SU-DHL-6 (cell line): ENCODE results near the gene KLF2.

ENCODE experiments used
- H2AFZ ChIP-seq: fragments of 200-600 bp; sonication (generic); 2 replicates; pipeline ENCODE4 v1.6.1; 2014; ENCODE audit warnings: low read depth, mild to moderate bottlenecking, moderate library complexity, mixed read lengths, antibody characterized with exemption, low read length; ENCODE audit not compliant: severe bottlenecking
- H3F3A ChIP-seq: fragments of 200-600 bp; shearing (Covaris generic); 2 replicates; pipeline ENCODE4 v1.6.0; 2016; ENCODE audit warnings: antibody characterized with exemption, mild to moderate bottlenecking; ENCODE audit not compliant: insufficient read depth
- H3K27ac ChIP-seq: fragments of 200-600 bp; sonication (generic); 2 replicates; pipeline ENCODE4 v1.5.1; 2016; ENCODE audit warnings: low read depth, mild to moderate bottlenecking, low read length, moderate library complexity, mixed read lengths
- H3K27me3 ChIP-seq: fragments of 200-600 bp; sonication (generic), shearing (Covaris generic); 2 replicates; pipeline ENCODE4 v1.6.0; 2014; ENCODE audit warnings: mild to moderate bottlenecking, low read length
- H3K36me3 ChIP-seq: fragments of 200-600 bp; sonication (generic); 2 replicates; pipeline ENCODE4 v1.6.1; 2014; ENCODE audit warnings: mild to moderate bottlenecking, low read length, mixed read lengths
- H3K4me2 ChIP-seq: fragments of 300-600, 200-600 bp; shearing (Covaris generic), sonication (generic); 2 replicates; pipeline ENCODE4 v1.6.0; 2014; ENCODE audit warnings: low read length, low read depth, mild to moderate bottlenecking; ENCODE audit not compliant: poor library complexity, severe bottlenecking
- H3K4me3 ChIP-seq: fragments of 200-600 bp; sonication (generic); 2 replicates; pipeline ENCODE4 v1.5.1; 2014; ENCODE audit warnings: antibody characterized with exemption, low read length, mild to moderate bottlenecking, mixed read lengths; ENCODE audit not compliant: insufficient read depth, poor library complexity, severe bottlenecking
- H3K79me2 ChIP-seq: fragments of 200-600 bp; sonication (generic); 2 replicates; pipeline ENCODE4 v1.6.1; 2014; ENCODE audit warnings: mild to moderate bottlenecking, low read length, moderate library complexity; ENCODE audit not compliant: insufficient read depth
- H3K9ac ChIP-seq: fragments of 200-600 bp; sonication (generic); 2 replicates; pipeline ENCODE4 v1.7.0; 2014; ENCODE audit warnings: mild to moderate bottlenecking, low read length
- H3K9me2 ChIP-seq: fragments of 200-600 bp; sonication (generic); replicated peaks from 2 replicates; pipeline ENCODE4 v1.6.1; 2014; ENCODE audit warnings: low read length; ENCODE audit not compliant: insufficient read depth
- H3K9me3 ChIP-seq: fragments of 200-600 bp; sonication (generic); 2 replicates; pipeline ENCODE4 v1.6.1; 2014; ENCODE audit warnings: low read length, mixed read lengths; ENCODE audit not compliant: insufficient read depth
- H4K20me1 ChIP-seq: fragments of 200-600 bp; sonication (generic); 2 replicates; pipeline ENCODE4 v1.6.1; 2014; ENCODE audit warnings: low read depth, mild to moderate bottlenecking, antibody characterized with exemption, low read length, moderate library complexity, mixed read lengths
- EZH2phosphoT487 ChIP-seq: fragments of 200-600 bp; sonication (generic), shearing (Covaris generic); conservative IDR thresholded peaks from 2 replicates; pipeline ENCODE4 v1.6.1; 2018; ENCODE audit warnings: mild to moderate bottlenecking, antibody characterized with exemption, low read length, moderate library complexity, mixed read lengths
- TF ChIP-seq, protein P1 (sequence below): fragments of 200-600 bp; sonication (generic); IDR thresholded peaks from one replicate; pipeline ENCODE4 v1.5.1; 2017; ENCODE audit warnings: antibody characterized with exemption, mild to moderate bottlenecking, low read length, moderate library complexity; ENCODE audit not compliant: insufficient read depth, poor library complexity, severe bottlenecking

Gene KLF2

DNA sequence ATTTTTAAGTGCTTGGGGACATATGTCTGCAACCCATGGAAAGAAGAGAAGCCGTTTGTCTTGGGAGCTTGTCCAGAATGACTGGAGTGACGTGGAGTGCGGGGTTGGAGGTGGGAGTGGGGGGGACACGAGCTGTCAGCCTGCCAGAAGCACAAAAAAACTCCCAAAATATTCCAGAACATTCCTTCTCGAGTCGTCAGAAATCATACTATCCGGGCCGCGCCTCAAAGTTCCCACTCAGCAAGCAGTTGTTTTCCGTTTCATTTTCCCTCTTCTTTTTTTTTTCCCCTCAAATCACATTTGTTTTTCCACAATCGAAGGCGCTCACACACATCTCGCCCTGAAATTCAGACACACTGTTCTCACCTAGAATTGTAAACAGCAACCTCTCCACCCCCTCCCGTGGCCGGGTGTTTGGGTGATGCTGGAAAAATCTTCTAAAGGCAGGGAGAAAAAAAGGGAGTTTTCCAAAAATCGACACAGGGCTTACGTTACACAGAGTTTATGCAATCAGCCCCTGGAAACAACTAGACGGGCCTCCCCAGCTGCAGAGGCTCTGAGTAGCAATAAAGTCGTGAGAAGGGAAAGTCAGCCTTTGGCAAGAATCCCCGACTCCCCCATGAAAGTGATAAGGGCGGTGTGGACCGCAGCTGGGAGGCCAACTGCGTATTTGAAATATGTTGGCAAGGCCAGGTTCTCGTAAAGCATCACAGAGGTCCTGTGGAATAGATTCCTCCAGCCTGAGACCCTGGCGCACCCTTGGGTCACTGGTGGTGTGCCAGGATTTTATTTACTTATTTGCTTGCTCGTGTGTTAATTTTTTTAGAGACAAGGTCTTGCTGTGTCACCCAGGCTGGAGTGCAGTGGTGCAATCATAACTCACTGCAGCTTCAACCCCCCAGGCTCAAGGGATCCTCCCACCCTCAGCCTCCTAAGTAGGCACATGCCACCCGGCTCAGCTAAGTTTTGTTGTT is 31.2 kb upstream of the KLF2 start:
- TF ChIP-seq EZH2phosphoT487 = no peak
- TF ChIP-seq, protein P1, sequence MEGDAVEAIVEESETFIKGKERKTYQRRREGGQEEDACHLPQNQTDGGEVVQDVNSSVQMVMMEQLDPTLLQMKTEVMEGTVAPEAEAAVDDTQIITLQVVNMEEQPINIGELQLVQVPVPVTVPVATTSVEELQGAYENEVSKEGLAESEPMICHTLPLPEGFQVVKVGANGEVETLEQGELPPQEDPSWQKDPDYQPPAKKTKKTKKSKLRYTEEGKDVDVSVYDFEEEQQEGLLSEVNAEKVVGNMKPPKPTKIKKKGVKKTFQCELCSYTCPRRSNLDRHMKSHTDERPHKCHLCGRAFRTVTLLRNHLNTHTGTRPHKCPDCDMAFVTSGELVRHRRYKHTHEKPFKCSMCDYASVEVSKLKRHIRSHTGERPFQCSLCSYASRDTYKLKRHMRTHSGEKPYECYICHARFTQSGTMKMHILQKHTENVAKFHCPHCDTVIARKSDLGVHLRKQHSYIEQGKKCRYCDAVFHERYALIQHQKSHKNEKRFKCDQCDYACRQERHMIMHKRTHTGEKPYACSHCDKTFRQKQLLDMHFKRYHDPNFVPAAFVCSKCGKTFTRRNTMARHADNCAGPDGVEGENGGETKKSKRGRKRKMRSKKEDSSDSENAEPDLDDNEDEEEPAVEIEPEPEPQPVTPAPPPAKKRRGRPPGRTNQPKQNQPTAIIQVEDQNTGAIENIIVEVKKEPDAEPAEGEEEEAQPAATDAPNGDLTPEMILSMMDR = no peak
- H3K9me3 ChIP-seq = no peaks in the 10 kb centered on the region
- H3K79me2 ChIP-seq = no peaks in the 10 kb centered on the region
- no peaks in the 10 kb centered on the region for H4K20me1 ChIP-seq
- no peak overlapping the region for H2AFZ ChIP-seq
- no peak overlapping the region for H3K27ac ChIP-seq
- H3K27me3 ChIP-seq = no peaks in the 10 kb centered on the region
- no peaks in the 10 kb centered on the region for H3K36me3 ChIP-seq
- H3K9ac ChIP-seq = no peak overlapping the region
- no peak overlapping the region for H3K4me3 ChIP-seq
- H3F3A ChIP-seq = no peaks in the 10 kb centered on the region
- no peaks in the 10 kb centered on the region for H3K9me2 ChIP-seq
- no peak overlapping the region for H3K4me2 ChIP-seq

DNA sequence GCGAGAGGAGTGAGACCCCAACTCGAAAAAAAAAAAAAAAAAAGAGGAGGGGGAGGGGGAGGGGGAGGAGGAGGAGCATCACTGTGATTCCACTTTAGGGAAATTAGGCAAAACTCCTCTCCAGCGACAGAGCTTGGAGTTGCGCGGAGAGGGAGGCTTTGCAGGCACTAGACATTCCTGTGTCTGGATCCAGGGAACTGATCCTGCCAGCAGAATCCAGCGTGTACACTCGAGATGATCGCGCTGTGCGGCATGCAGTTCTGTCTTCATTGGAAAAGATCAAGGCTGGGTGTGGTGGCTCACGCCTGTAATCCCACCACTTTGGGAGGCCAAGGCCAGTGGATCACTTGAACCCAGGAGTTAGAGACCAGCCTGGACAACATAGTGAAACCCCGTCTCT is 29.6 kb upstream of the KLF2 start:
- Histone ChIP-seq H3K27ac (no peak overlapping the region), H3K36me3 (no peaks in the 10 kb centered on the region), H4K20me1 (no peaks in the 10 kb centered on the region), H3K4me2 (no peak overlapping the region), H2AFZ (no peak overlapping the region), H3K4me3 (no peak overlapping the region), H3K9me2 (no peaks in the 10 kb centered on the region), H3K9ac (no peak overlapping the region), H3K27me3 (no peaks in the 10 kb centered on the region), H3K9me3 (no peaks in the 10 kb centered on the region), H3K79me2 (no peaks in the 10 kb centered on the region), H3F3A (no peaks in the 10 kb centered on the region)
- TF ChIP-seq, protein P1 = no peak
- TF ChIP-seq EZH2phosphoT487 = no peak

DNA sequence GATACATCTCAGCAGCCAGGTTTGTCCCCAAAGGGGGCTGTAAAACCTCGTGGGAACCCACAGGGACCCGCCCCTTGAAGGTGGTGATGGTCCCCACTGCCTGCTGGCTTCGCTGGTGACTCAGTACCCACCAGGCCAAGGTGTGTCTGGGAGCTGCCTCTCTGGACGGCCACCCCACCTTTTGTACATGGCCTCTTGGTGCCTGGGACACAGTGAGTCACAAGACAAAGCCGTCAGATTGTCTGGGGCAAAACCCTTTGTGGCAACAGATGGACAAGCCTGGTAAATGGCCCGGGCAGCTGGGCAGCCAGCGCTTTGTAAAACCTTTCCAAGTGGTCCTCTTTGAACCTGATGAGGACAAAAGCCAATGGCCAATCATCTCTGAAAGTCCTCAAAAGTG is 27.9 kb upstream of the KLF2 start:
- Histone ChIP-seq H3K79me2 (no peaks in the 10 kb centered on the region), H3K27ac (no peak overlapping the region), H3K9me3 (no peaks in the 10 kb centered on the region), H2AFZ (no peak overlapping the region), H3K4me3 (no peak overlapping the region), H3K9ac (no peak overlapping the region), H4K20me1 (no peaks in the 10 kb centered on the region), H3F3A (no peaks in the 10 kb centered on the region), H3K9me2 (no peaks in the 10 kb centered on the region), H3K36me3 (no peaks in the 10 kb centered on the region), H3K4me2 (no peak overlapping the region), H3K27me3 (no peaks in the 10 kb centered on the region)
- no peak for TF ChIP-seq EZH2phosphoT487
- TF ChIP-seq, protein P1 = no peak
